Type B pancreatic cell (in vitro differentiated cells): ENCODE data around the gene BBX. TPM values are rescaled to one million over a fixed set of nuclear protein-coding genes. Genes with fewer than 3 reads are reported as not detected.

Experiments used
- DNase-seq: peaks from one replicate; pipeline ENCODE4 v3.0.0; 2021; ENCODE audit warnings: mixed read lengths; ENCODE audit not compliant: unreplicated experiment; ENCODE audit errors: extremely low spot score
- H3K27ac Mint-ChIP-seq: 2 replicates; pipeline ENCODE4 v1.8.0; 2021; ENCODE audit warnings: mild to moderate bottlenecking, mixed read lengths
- H3K27me3 Mint-ChIP-seq: 2 replicates; pipeline ENCODE4 v1.8.0; 2021; ENCODE audit warnings: mixed read lengths
- H3K36me3 Mint-ChIP-seq: 2 replicates; pipeline ENCODE4 v1.8.0; 2021; ENCODE audit warnings: mixed read lengths
- H3K4me1 Mint-ChIP-seq: one replicate; pipeline ENCODE4 v1.8.0; 2021; ENCODE audit warnings: mixed read lengths; ENCODE audit not compliant: unreplicated experiment
- H3K4me3 Mint-ChIP-seq: 2 replicates; pipeline ENCODE4 v1.8.0; 2021; ENCODE audit warnings: mild to moderate bottlenecking, mixed read lengths
- H3K9me3 Mint-ChIP-seq: 2 replicates; pipeline ENCODE4 v1.8.0; 2021; ENCODE audit warnings: mixed read lengths
- total RNA-seq: library from RNA; stranded (reverse); gene quantifications from 2 replicates; pipeline ENCODE4 v1.2.1, GENCODE V29; 2021; ENCODE audit warnings: low replicate concordance
- TF ChIP-seq, protein P1 (sequence below): fragments of 200-600 bp; sonication (generic); conservative IDR thresholded peaks from 2 replicates; pipeline ENCODE4 v1.5.0; 2021; ENCODE audit warnings: antibody characterized with exemption, mild to moderate bottlenecking

BBX gene
- total RNA-seq, 1 donor from 2014 or later, result 52.8 TPM

GRCh38 chr3:107699682-107700081 lies 176.9 kb downstream of the BBX start:
- TF ChIP-seq, protein P1, sequence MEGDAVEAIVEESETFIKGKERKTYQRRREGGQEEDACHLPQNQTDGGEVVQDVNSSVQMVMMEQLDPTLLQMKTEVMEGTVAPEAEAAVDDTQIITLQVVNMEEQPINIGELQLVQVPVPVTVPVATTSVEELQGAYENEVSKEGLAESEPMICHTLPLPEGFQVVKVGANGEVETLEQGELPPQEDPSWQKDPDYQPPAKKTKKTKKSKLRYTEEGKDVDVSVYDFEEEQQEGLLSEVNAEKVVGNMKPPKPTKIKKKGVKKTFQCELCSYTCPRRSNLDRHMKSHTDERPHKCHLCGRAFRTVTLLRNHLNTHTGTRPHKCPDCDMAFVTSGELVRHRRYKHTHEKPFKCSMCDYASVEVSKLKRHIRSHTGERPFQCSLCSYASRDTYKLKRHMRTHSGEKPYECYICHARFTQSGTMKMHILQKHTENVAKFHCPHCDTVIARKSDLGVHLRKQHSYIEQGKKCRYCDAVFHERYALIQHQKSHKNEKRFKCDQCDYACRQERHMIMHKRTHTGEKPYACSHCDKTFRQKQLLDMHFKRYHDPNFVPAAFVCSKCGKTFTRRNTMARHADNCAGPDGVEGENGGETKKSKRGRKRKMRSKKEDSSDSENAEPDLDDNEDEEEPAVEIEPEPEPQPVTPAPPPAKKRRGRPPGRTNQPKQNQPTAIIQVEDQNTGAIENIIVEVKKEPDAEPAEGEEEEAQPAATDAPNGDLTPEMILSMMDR, result no peak
- H3K9me3 Mint-ChIP-seq, result no peaks in the 10 kb centered on the region
- no peaks in the 10 kb centered on the region for H3K36me3 Mint-ChIP-seq
- H3K4me1 Mint-ChIP-seq, result peaks cover 10% of the 10 kb centered on the region
- no peaks in the 10 kb centered on the region for H3K27me3 Mint-ChIP-seq
- H3K27ac Mint-ChIP-seq, result no peak overlapping the region
- DNase-seq, result no peak
- no peak overlapping the region for H3K4me3 Mint-ChIP-seq

DNA sequence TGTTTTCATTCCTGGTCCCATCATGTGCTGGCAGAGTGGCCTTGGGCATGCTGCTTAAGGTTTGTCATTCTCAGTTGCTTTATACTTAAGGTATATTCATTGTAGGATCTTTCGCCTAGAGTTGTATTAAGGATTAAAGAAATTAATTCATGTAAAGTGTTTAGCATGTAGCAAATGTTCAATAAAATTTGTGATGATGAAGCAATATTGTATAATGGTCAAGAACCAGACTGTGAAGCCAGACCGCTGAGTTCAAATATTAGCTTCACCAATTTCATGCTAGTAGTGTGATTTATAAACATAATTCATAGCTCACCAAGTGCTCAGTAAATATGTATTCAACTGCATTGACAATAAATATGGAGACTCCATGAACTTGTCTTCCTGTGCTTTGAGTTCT lies 178.5 kb downstream of the BBX start:
- no peaks in the 10 kb centered on the region for H3K36me3 Mint-ChIP-seq
- H3K27ac Mint-ChIP-seq, result no peak overlapping the region
- DNase-seq, result no peak
- H3K4me3 Mint-ChIP-seq, result no peak overlapping the region
- H3K4me1 Mint-ChIP-seq, result peaks cover 15% of the 10 kb centered on the region
- H3K9me3 Mint-ChIP-seq, result no peaks in the 10 kb centered on the region
- no peaks in the 10 kb centered on the region for H3K27me3 Mint-ChIP-seq
- TF ChIP-seq, protein P1, result no peak

DNA sequence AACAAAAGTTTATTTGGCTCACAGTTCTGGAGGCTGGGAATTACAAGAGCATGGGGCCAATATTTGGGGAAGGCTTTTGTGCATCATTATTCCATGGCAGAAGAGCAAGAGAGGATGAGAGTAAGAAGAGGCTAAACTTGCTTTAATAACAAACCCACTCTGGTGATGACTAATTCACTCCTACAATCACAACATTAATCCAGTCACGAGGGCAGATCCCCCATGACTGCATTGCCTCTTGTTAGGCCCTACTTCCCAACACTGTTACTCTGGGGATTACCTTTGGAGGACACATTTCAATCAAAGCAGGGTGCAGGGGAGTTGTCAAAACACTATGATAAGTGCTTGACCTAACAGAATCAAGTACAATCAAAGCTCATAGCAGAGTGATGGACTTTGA lies 181.7 kb downstream of the BBX start:
- Mint-ChIP-seq H3K4me3 (no peak overlapping the region), H3K9me3 (no peaks in the 10 kb centered on the region), H3K27ac (no peak overlapping the region), H3K27me3 (no peaks in the 10 kb centered on the region), H3K4me1 (peaks cover 15% of the 10 kb centered on the region), H3K36me3 (no peaks in the 10 kb centered on the region)
- no peak for DNase-seq
- TF ChIP-seq, protein P1, result no peak

DNA sequence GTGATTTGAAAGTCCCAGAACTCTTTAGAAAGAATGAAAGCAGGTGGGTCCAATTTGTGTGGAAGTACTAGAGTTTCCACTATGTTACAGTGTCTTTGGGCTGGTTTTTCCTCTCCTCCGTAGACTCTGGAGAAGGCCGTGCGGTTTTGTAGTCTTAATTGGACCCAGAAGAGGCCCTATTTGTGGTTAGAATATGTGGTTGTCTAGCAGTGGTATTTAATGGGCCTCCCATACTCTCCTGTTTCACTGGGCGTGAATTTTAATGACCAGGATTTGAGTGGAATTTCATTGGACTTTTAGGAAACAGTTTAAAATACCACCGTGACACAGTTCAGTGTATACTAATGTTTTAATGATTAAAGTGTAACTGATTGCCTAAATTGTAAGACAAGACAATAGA lies 182.3 kb downstream of the BBX start:
- TF ChIP-seq, protein P1, result no peak
- Mint-ChIP-seq H3K4me3 (no peak overlapping the region), H3K27ac (no peak overlapping the region), H3K27me3 (no peaks in the 10 kb centered on the region), H3K9me3 (no peaks in the 10 kb centered on the region), H3K4me1 (peaks cover 15% of the 10 kb centered on the region), H3K36me3 (no peaks in the 10 kb centered on the region)
- no peak for DNase-seq

DNA sequence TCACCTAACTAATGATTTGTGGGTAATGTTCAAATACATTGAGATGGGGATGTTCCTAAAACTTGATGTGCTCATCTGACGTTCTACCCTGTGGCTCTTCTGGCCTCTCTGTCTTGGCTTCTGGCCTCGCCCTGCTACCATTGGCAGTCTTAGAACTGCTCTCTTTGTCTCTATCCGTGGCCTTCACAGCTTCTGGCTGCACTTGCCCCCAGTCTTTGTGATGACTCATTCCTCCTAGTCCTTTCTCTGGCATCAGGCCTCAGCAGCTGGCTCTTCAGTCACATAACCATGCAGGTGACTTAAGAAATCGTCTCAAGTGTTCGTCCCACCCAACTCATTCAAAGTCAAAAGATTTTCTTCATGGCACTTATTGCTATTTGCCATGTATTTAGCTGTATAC lies 188.1 kb downstream of the BBX start:
- Mint-ChIP-seq H3K27ac (no peak overlapping the region), H3K36me3 (peaks cover 34% of the 10 kb centered on the region), H3K27me3 (no peaks in the 10 kb centered on the region), H3K9me3 (no peaks in the 10 kb centered on the region), H3K4me3 (no peak overlapping the region), H3K4me1 (no peaks in the 10 kb centered on the region)
- TF ChIP-seq, protein P1, result no peak
- no peak for DNase-seq

DNA sequence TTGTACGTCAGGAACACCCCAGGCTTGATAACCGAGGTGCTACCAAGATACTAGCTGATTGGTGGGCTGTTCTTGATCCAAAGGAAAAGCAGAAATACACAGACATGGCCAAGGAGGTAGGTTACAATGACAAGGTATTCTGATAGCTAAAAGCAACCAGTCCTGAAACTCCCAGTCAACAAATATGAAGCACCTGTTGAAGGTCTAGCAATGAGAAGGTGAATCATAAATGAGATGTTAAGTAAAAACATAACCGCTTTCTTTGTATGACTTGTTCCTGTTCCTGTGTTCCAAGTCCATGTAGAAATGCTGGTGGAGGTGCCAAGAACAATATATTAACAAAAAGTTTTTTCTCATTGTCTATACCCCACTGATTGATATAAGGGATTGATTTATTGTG lies 194.0 kb downstream of the BBX start:
- peaks cover 34% of the 10 kb centered on the region for H3K36me3 Mint-ChIP-seq
- no peaks in the 10 kb centered on the region for H3K27me3 Mint-ChIP-seq
- H3K4me1 Mint-ChIP-seq, result no peaks in the 10 kb centered on the region
- H3K27ac Mint-ChIP-seq, result no peak overlapping the region
- H3K9me3 Mint-ChIP-seq, result no peaks in the 10 kb centered on the region
- DNase-seq, result no peak
- TF ChIP-seq, protein P1, result no peak
- H3K4me3 Mint-ChIP-seq, result no peak overlapping the region
